WTC11 (cell line): Measurements from ENCODE around the gene FAM240A.

Experiments
- GTF2I ChIP-seq: fragments of 250-450 bp; sonication (Bioruptor Pico); conservative IDR thresholded peaks from 2 replicates; pipeline ENCODE4 v1.4.0; 2021; ENCODE audit warnings: mild to moderate bottlenecking
- RELA ChIP-seq: sonication (generic); formaldehyde crosslinking; IDR thresholded peaks from 2 replicates; pipeline ENCODE4 v1.8.1; 2022; ENCODE audit warnings: missing genetic modification reagents, mild to moderate bottlenecking, borderline replicate concordance
- TF ChIP-seq, protein P1 (sequence below): sonication (generic); formaldehyde crosslinking; IDR thresholded peaks from 2 replicates; pipeline ENCODE4 v1.8.0; 2022; ENCODE audit warnings: mild to moderate bottlenecking, missing genetic modification reagents
- TF ChIP-seq, protein P2 (sequence below): fragments of 200-600 bp; IDR thresholded peaks from 2 replicates; pipeline ENCODE4 v1.8.0; 2022; ENCODE audit warnings: antibody characterized with exemption
- TF ChIP-seq, protein P3 (sequence below): sonication (generic); formaldehyde crosslinking; IDR thresholded peaks from 2 replicates; pipeline ENCODE4 v1.8.1; 2023; ENCODE audit warnings: mild to moderate bottlenecking, missing genetic modification reagents, moderate library complexity

GRCh38 chr3:46613313-46614005 lies 1.1 kb downstream of the FAM240A start:
- TF ChIP-seq, protein P1, sequence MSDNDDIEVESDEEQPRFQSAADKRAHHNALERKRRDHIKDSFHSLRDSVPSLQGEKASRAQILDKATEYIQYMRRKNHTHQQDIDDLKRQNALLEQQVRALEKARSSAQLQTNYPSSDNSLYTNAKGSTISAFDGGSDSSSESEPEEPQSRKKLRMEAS (CRISPR knock-in tag) = no peak
- TF ChIP-seq GTF2I (no peak), RELA (CRISPR knock-in tag) (no peak)
- TF ChIP-seq, protein P2, sequence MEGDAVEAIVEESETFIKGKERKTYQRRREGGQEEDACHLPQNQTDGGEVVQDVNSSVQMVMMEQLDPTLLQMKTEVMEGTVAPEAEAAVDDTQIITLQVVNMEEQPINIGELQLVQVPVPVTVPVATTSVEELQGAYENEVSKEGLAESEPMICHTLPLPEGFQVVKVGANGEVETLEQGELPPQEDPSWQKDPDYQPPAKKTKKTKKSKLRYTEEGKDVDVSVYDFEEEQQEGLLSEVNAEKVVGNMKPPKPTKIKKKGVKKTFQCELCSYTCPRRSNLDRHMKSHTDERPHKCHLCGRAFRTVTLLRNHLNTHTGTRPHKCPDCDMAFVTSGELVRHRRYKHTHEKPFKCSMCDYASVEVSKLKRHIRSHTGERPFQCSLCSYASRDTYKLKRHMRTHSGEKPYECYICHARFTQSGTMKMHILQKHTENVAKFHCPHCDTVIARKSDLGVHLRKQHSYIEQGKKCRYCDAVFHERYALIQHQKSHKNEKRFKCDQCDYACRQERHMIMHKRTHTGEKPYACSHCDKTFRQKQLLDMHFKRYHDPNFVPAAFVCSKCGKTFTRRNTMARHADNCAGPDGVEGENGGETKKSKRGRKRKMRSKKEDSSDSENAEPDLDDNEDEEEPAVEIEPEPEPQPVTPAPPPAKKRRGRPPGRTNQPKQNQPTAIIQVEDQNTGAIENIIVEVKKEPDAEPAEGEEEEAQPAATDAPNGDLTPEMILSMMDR = no peak
- TF ChIP-seq, protein P3, sequence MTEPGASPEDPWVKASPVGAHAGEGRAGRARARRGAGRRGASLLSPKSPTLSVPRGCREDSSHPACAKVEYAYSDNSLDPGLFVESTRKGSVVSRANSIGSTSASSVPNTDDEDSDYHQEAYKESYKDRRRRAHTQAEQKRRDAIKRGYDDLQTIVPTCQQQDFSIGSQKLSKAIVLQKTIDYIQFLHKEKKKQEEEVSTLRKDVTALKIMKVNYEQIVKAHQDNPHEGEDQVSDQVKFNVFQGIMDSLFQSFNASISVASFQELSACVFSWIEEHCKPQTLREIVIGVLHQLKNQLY (CRISPR knock-in tag) = no peak
